GM12872 (cell line): ENCODE results near the gene MYOG.

Source experiments
- TF ChIP-seq, protein P1 (sequence below): IDR thresholded peaks from 3 replicates; pipeline ENCODE4 v1.5.1; 2011; ENCODE audit warnings: low read depth, mild to moderate bottlenecking, low read length, moderate library complexity; ENCODE audit not compliant: insufficient read depth

The MYOG gene

DNA sequence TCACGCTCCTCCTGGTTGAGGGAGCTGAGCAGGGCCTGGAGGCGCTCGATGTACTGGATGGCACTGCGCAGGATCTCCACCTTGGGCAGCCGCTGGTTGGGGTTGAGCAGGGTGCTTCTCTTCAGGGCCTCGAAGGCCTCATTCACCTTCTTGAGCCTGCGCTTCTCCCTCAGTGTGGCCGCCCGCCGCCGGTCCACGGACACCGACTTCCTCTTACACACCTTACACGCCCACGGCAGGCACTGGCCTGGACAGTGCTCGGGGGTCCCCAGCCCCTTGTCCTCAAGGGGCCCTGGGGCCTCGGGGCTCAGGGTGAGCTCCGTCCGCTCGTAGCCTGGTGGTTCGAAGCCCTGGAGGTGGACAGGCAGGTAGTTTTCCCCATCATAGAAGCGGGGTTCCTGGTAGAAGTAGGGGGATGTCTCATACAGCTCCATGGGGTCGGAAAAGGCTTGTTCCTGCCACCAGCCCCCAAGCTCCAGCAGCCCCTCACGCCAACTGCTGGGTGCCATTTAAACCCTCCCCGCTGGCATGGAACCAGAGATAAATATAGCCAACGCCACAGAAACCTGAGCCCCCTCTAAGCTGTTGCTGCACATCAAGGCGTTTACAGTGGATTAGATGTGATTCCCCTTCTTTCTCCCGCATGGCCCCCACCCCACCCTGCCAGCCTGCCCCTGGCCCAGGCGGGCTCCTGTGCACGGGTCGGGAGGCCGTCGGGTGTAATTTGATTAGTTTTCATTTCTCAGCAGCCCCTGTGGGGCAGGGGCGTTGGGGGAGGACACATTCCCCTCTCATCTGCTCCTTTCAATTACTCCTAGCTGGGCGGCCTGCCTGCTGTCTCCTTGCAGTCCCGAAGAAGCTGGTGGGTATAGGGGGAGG, at the start of gene MYOG:
TSS of gene MYOG (minus strand) at position 485 of the 879 bp plus-strand sequence. CDS start at position 434, 51 bp downstream.
- TF ChIP-seq, protein P1, sequence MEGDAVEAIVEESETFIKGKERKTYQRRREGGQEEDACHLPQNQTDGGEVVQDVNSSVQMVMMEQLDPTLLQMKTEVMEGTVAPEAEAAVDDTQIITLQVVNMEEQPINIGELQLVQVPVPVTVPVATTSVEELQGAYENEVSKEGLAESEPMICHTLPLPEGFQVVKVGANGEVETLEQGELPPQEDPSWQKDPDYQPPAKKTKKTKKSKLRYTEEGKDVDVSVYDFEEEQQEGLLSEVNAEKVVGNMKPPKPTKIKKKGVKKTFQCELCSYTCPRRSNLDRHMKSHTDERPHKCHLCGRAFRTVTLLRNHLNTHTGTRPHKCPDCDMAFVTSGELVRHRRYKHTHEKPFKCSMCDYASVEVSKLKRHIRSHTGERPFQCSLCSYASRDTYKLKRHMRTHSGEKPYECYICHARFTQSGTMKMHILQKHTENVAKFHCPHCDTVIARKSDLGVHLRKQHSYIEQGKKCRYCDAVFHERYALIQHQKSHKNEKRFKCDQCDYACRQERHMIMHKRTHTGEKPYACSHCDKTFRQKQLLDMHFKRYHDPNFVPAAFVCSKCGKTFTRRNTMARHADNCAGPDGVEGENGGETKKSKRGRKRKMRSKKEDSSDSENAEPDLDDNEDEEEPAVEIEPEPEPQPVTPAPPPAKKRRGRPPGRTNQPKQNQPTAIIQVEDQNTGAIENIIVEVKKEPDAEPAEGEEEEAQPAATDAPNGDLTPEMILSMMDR: no peak

DNA sequence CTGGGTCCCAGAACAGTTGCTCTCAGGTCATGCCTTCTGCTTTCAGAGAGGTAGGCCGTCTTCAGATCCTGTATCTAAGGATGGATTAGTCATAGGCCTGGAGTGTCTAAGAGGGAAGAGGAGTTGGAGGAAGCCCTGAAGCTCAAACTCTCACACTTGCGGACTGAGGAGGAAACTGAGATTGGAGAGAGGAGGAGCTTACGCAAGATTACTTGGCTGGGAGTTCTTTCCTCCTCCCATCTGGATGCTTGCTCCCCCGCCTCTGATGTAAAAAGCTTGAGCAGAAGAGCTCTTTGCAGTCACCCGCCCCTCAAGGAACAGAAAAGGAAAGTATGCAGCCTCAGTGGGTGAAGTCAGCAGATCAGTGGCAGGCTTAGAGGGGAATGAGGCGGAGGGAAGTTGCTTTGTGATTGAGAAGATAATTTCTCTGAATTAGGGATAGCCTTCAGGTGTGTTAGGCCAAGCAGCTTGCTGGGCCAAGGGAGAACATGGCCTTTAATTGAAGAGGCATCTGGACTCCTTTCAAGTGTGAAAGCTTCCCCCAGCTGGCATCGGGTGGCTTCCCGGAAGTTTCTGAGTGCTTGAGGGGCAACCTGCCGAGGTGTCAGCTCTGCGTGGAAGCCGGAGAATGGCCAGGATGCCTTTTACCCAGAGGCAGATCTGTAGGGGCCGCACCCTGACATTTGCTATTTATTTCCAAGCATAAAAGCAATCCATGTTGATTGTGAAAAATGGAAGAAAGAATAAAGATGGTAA, 48.3 kb upstream of the MYOG start:
- TF ChIP-seq, protein P1: no peak

GRCh38 chr1:203131548-203132200, 45.9 kb upstream of the MYOG start:
- TF ChIP-seq, protein P1: no peak

DNA sequence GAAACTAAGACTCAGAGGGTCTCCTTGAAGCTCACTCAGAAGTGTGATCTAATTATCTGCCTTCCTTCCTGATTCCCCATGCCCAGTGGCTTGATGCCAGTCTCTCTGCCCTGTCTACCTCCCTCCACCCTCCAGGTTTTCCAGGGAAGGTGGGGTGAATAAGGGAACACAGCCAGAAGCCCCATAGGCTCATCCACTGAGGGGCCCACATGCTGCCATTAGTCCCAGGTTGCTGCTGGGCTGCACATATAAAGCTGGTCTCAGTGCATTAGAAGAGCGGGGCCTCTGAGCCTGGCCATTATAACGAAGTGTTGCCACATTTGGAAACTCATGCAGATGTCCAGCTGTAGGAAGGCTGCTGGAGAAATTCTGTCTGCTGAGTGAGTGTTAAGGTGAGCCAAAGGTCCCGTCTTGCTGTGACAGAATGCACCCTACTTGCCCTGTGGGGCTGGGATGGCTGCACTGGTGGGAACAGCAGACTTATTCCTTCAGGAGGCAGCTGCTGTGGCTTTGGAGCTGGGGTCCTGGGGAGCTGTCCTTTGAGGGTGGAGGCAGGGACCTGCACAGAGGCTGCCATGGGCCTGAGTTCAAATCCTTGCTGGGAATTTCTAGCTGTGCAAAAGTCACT, 44.7 kb upstream of the MYOG start:
- TF ChIP-seq, protein P1: no peak

DNA sequence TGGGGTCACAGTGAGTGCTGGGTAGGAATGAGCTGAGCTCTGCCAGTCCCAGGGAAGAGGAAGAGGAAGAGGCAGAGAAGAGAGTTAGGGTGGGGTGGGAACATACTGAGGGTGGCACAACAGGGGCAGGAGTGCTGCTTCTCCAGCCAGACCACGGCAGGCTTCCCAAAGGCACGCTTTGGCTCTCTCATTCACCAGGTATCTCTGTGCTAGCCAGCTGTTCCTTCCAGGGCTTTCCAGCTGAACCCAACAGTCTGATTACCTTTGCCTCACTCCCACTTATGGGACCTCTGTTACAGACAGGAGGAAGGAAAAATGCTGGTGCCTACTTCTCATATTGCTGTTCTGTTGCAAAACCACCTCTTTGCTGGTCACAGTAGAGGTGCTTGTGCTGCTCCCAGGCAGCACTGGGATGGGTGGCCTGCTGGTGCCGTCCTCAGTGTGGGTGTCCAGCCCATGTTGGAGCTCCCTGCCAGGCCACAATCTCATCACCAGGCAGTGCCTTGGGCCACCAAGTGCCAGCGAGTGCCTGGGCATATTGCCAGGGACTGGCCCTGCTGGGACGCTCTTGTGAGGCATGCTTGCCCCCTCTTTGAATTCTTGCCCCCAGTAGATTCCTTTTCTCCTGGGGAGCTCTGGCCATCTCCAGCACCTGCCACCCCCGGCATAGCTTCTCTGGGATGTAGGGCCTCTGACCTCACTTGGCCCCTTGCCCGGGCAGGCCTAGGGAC, 43.9 kb upstream of the MYOG start:
- TF ChIP-seq, protein P1: no peak

DNA sequence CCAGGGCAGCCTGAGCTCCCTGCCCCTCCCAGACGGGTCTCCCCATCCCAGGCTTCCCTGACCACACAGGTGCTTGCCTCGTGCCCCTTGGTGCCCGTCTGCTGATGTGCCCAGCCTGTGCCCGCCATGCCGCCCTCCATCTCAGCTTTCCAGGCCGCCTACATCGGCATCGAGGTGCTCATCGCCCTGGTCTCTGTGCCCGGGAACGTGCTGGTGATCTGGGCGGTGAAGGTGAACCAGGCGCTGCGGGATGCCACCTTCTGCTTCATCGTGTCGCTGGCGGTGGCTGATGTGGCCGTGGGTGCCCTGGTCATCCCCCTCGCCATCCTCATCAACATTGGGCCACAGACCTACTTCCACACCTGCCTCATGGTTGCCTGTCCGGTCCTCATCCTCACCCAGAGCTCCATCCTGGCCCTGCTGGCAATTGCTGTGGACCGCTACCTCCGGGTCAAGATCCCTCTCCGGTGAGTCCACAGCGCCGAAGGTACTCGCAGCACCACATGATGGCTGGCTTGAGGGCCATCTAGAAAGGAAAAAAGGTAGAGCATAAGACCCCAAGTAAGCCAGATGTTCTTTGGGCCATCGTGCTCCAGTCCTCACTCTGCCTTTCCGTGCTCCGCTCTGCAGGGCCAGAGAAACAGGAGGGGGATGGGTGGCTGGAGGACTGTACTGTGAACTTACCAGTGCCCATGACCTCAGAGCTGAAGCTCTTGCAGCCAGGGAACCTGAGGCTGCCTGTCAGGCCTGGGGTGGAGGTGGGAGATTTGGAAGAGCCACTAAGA, 43.1 kb upstream of the MYOG start:
- TF ChIP-seq, protein P1: no peak
